Endothelial cell of umbilical vein (primary cell): ENCODE measurements around the gene NSFL1C. TPM values are rescaled to one million over a fixed set of nuclear protein-coding genes. Genes with fewer than 3 reads are reported as not detected.

ENCODE experiments used
- Bru-seq: library from RNA; stranded (reverse); fragments of 400-500 nt; gene quantifications from one replicate; lab custom pipeline; 2021; lab: Mats Ljungman, UMichigan
- BruChase-seq, 2 experiments: library from RNA; stranded (reverse); fragments of 400-500 nt; gene quantifications; one replicate each; lab custom pipeline; 2021; lab: Mats Ljungman, UMichigan
- BruUV-seq: library from RNA; stranded (reverse); fragments of 400-500 nt; replicated peaks from 2 replicates; lab custom pipeline; 2021; lab: Mats Ljungman, UMichigan
- CTCF ChIA-PET: fragments of 300-600, 350-600 bp; sonication (Branson Sonifier 250); formaldehyde crosslinking; loops from one replicate; lab custom pipeline; 2021; ENCODE audit warnings: antibody characterized with exemption, inconsistent platforms; lab: Charles Lee
- POLR2A ChIA-PET: fragments of 300-600, 350-600 bp; sonication (Branson Sonifier 250); formaldehyde crosslinking; loops from one replicate; lab custom pipeline; 2021; ENCODE audit warnings: antibody characterized with exemption, inconsistent platforms; lab: Charles Lee
- DNase-seq: peaks from one replicate; pipeline ENCODE4 v3.0.0-alpha.2; 2011; ENCODE audit warnings: low read depth, low spot score
- FAIRE-seq: peaks from 2 replicates; lab custom pipeline; 2011; peaks lifted over from hg19 to GRCh38; lab: Jason Lieb, UNC
- H2AFZ ChIP-seq: 2 replicates; pipeline ENCODE4 v1.6.0; 2012; ENCODE audit warnings: low read depth, low read length, control low read depth, inconsistent platforms
- H3K27ac ChIP-seq: 2 replicates; pipeline ENCODE4 v1.5.1; 2011; ENCODE audit warnings: low read depth, mild to moderate bottlenecking, control low read depth, low read length, moderate library complexity; ENCODE audit not compliant: insufficient read depth
- H3K27me3 ChIP-seq, 2 experiments: 2 replicates each; pipeline versions ENCODE4 v1.6.0 to v1.6.1; 2011; ENCODE audit warnings: low read length in 2 of 2, mixed read lengths in 1 of 2; ENCODE audit not compliant: control insufficient read depth in 2 of 2, insufficient read depth in 2 of 2
- H3K36me3 ChIP-seq, 2 experiments: 2 replicates in 1 of 2; 3 replicates in 1 of 2; pipeline ENCODE4 v1.5.1; 2011; ENCODE audit warnings: low read length in 2 of 2, mild to moderate bottlenecking in 1 of 2, moderate library complexity in 1 of 2; ENCODE audit not compliant: control insufficient read depth in 2 of 2, insufficient read depth in 2 of 2; ENCODE audit errors: extremely low read depth in 1 of 2
- H3K4me1 ChIP-seq: 3 replicates; pipeline ENCODE4 v1.5.1; 2011; ENCODE audit warnings: mild to moderate bottlenecking, low read length; ENCODE audit not compliant: control insufficient read depth, insufficient read depth; ENCODE audit errors: extremely low read depth
- H3K4me2 ChIP-seq: 2 replicates; pipeline ENCODE4 v1.6.1; 2011; ENCODE audit warnings: low read length, control low read depth, mixed read lengths; ENCODE audit not compliant: insufficient read depth
- H3K4me3 ChIP-seq, 3 experiments: fragments of 200-600 bp in 1 of 3; sonication (generic), shearing (Covaris generic) in 1 of 3; replicated peaks in 1 of 3; 2 replicates each; pipeline ENCODE4 v1.5.1; 2011 to 2016; ENCODE audit warnings: control low read depth in 3 of 3, low read length in 3 of 3, mild to moderate bottlenecking in 2 of 3, inconsistent platforms in 1 of 3, low read depth in 1 of 3, moderate library complexity in 1 of 3; ENCODE audit not compliant: insufficient read depth in 1 of 3
- H3K79me2 ChIP-seq: 2 replicates; pipeline ENCODE4 v1.6.0; 2012; ENCODE audit warnings: low read length, inconsistent platforms; ENCODE audit not compliant: control insufficient read depth, insufficient read depth
- H3K9ac ChIP-seq: replicated peaks from 2 replicates; pipeline ENCODE3; 2011; ENCODE audit warnings: low read length, control low read depth; ENCODE audit not compliant: insufficient read depth; ENCODE audit errors: extremely low read depth
- H3K9me1 ChIP-seq: replicated peaks from 3 replicates; pipeline ENCODE4 v1.6.0; 2011; ENCODE audit warnings: mild to moderate bottlenecking, low read length; ENCODE audit not compliant: control insufficient read depth, insufficient read depth; ENCODE audit errors: extremely low read depth
- H3K9me3 ChIP-seq: replicated peaks from 2 replicates; pipeline ENCODE4 v1.5.1; 2012; ENCODE audit warnings: low read length, inconsistent platforms; ENCODE audit not compliant: control insufficient read depth, insufficient read depth
- H4K20me1 ChIP-seq: replicated peaks from 2 replicates; pipeline ENCODE3; 2011; ENCODE audit warnings: mild to moderate bottlenecking, low read length; ENCODE audit not compliant: control insufficient read depth, insufficient read depth; ENCODE audit errors: extremely low read depth
- EZH2 ChIP-seq: IDR thresholded peaks from 2 replicates; pipeline ENCODE4 v1.6.1; 2012; ENCODE audit warnings: borderline replicate concordance, low read depth, mild to moderate bottlenecking, moderate library complexity, low read length, inconsistent platforms; ENCODE audit not compliant: severe bottlenecking
- FOS ChIP-seq: IDR thresholded peaks from 2 replicates; pipeline ENCODE4 v1.6.1; 2011; ENCODE audit warnings: mild to moderate bottlenecking, low read length, moderate library complexity, borderline replicate concordance; ENCODE audit not compliant: insufficient read depth
- GATA2 ChIP-seq: IDR thresholded peaks from 2 replicates; pipeline ENCODE4 v1.7.0; 2011; ENCODE audit warnings: low read depth, mild to moderate bottlenecking, moderate library complexity, mixed read lengths, low read length; ENCODE audit not compliant: insufficient read length, insufficient read depth
- JUN ChIP-seq: IDR thresholded peaks from 2 replicates; pipeline ENCODE4 v1.6.1; 2011; ENCODE audit warnings: borderline replicate concordance, low read depth; ENCODE audit not compliant: insufficient read length, insufficient read depth
- MYC ChIP-seq: IDR thresholded peaks from one replicate; pipeline ENCODE4 v1.6.1; 2011; ENCODE audit warnings: mild to moderate bottlenecking, low read depth, low read length
- POLR2A ChIP-seq: IDR thresholded peaks from 2 replicates; pipeline ENCODE4 v1.6.1; 2012; ENCODE audit warnings: low read depth, mild to moderate bottlenecking, control low read depth, low read length
- POLR2AphosphoS5 ChIP-seq: IDR thresholded peaks from 2 replicates; pipeline ENCODE4 v1.6.1; 2012; ENCODE audit warnings: low read depth, mild to moderate bottlenecking, control low read depth, low read length, moderate library complexity; ENCODE audit not compliant: insufficient read depth
- dilution Hi-C: fragments of 300-500 bp; cut with MboI; formaldehyde crosslinking; loops from one replicate; pipeline ENCODE4 v1.15.0; 2019; ENCODE audit warnings: low sequenced_read_pairs; ENCODE audit not compliant: extremely low pct_ligation_motif_present
- intact Hi-C: fragments of 100-400 bp; cut with micrococcal nuclease; formaldehyde crosslinking; loops from one replicate; pipeline ENCODE4 v1.10.0; 2022
- long read RNA-seq: library from polyadenylated mRNA; stranded (forward); transcript quantifications from one replicate; pipeline ENCODE4 v2.0.0, GENCODE V29; 2021
- polyA minus RNA-seq, 3 experiments: library from RNA; depleted of rRNA, polyadenylated mRNA; stranded (reverse); fragments of >200 nt; gene quantifications; 1 replicate in 1 of 3; 2 replicates in 2 of 3; pipeline ENCODE4 v1.2.3, GENCODE V29; 2011
- polyA plus RNA-seq, 4 experiments: library from polyadenylated mRNA; depleted of rRNA in 3 of 4; stranded (reverse) in 3 of 4; unstranded in 1 of 4; fragments of >200 nt; gene quantifications; 2 replicates each; pipeline versions ENCODE4 v1.2.1 to v1.2.3, GENCODE V29; 2011 to 2012; ENCODE audit warnings: missing spikeins in 1 of 4
- total RNA-seq: library from RNA; stranded (reverse); gene quantifications from 2 replicates; pipeline ENCODE4 v1.2.3, GENCODE V29; 2021
- TF ChIP-seq, protein P1 (sequence below): IDR thresholded peaks from 2 replicates; pipeline ENCODE4 v1.6.1; 2011; ENCODE audit not compliant: insufficient read depth, insufficient read length
- TF ChIP-seq, protein P2 (sequence below), 2 donors: IDR thresholded peaks; 1 replicate in 1 of 2; 2 replicates in 1 of 2; pipeline ENCODE4 v1.5.1; 2011; ENCODE audit warnings: low read length in 2 of 2, mild to moderate bottlenecking in 2 of 2, moderate library complexity in 2 of 2, control low read depth in 1 of 2, inconsistent platforms in 1 of 2, low read depth in 1 of 2; ENCODE audit not compliant: insufficient read depth in 1 of 2; ENCODE audit errors: extremely low read depth in 1 of 2

Gene NSFL1C
- total RNA-seq (95.7 and 107 TPM in 2 replicates), polyA plus RNA-seq (26.0 and 27.3 TPM in 2 replicates), polyA minus RNA-seq (37.1 and 37.5 TPM in 2 replicates), Bru-seq, nascent RNA (percentile 90 among the genes with signal in this experiment), BruChase-seq, experiment 1, labeled RNA remaining after a 6-hour chase (percentile 85 among the genes with signal in this experiment), BruChase-seq, experiment 2, labeled RNA remaining after a 2-hour chase (percentile 81 among the genes with signal in this experiment)
- polyA plus RNA-seq (2011; cell fraction: cytosol; rRNA removed): 30.0 and 35.5 TPM in 2 replicates
- 70.9 and 78.9 TPM in 2 replicates for polyA plus RNA-seq (2011; cell fraction: nucleus; rRNA removed)
- polyA plus RNA-seq (2012): 88.1 and 119 TPM in 2 replicates
- polyA minus RNA-seq (2011; cell fraction: cytosol; rRNA and poly(A)+ RNA removed): 10.5 TPM
- 64.1 and 74.2 TPM in 2 replicates for polyA minus RNA-seq (2011; cell fraction: nucleus; rRNA and poly(A)+ RNA removed)
- long read RNA-seq, transcript NSFL1C-201 (9 exons, 3,568 nt): major isoform, 244 of 287 reads
- long read RNA-seq, partial matches to known transcripts: 8 of 287 reads
- long read RNA-seq, other reads (novel, unspliced or antisense): 28 of 287 reads

DNA sequence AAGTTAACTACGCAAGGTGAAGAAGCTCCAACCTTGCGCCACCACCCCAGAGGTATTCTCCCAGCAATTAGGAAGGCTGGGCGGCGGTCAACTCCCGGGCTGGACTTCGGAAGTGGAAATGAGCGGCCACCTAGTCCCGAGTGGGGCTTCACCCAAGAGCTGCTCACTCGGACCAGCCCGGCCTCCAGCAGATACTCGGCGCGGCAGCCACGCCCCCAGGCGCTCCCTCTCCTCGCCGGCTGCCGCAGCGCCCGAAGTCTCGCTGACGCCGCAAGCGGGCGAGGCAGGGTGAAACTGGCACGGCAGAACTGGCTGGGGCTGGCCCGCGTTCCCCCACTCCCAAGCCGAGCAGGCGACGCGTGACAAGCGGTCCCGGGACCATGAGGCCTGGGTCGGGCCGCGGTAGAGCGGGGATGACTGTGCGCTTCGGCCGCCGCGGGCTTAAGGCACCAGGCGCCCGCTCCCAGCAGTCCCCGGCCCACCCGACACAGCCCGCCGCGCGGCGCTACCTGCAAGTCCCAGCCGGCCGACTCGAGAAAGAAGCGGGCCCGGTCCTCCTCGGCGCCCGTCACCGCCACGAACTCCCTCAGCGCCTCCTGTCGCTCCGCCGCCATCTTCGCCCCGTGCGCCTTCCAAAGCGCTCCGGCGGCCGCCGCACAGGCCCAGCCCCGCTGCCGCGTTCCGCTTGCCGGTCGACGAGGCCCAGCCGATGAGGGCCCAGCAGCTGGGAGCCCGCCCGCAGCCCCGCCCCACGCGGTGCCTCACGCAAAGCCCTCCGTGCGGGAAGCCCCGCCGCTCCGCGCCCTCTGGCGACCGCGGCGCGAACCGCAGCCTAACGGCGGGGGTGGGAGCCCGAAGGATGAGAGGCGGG lies at the start of gene NSFL1C:
TSS of gene NSFL1C (minus strand) at position 639 of the 871 bp plus-strand sequence. CDS start at position 614, 25 bp downstream.
- Histone ChIP-seq H3K9ac (peak within 1 kb of the TSS; percentile 97), H3K79me2 (peaks cover 45% of the 10 kb centered on the region), H4K20me1 (peaks cover 4% of the 10 kb centered on the region), H3K4me3 (peak within 1 kb of the TSS; percentile 51 to 95 (median 75)), H3K4me1 (peaks cover 35% of the 10 kb centered on the region), H3K36me3 (peaks cover 2 to 5% of the 10 kb centered on the region in 2 experiments), H3K27me3 (no peaks in the 10 kb centered on the region), H3K27ac (peak within 1 kb of the TSS; percentile 78), H3K9me3 (no peaks in the 10 kb centered on the region), H2AFZ (peak within 1 kb of the TSS; percentile 91), H3K4me2 (peak within 1 kb of the TSS; percentile 91), H3K9me1 (no peaks in the 10 kb centered on the region)
- FAIRE-seq (peak; percentile 83), DNase-seq (peak; percentile 94)
- dilution Hi-C loops: no loop called here
- TF ChIP-seq POLR2A (peak; percentile 76), POLR2AphosphoS5 (peak; percentile 92), MYC (no peak), EZH2 (peak; percentile 47), JUN (no peak), GATA2 (no peak), FOS (peak; percentile 6)
- TF ChIP-seq, protein P1, sequence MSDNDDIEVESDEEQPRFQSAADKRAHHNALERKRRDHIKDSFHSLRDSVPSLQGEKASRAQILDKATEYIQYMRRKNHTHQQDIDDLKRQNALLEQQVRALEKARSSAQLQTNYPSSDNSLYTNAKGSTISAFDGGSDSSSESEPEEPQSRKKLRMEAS: no peak
- TF ChIP-seq, protein P2, sequence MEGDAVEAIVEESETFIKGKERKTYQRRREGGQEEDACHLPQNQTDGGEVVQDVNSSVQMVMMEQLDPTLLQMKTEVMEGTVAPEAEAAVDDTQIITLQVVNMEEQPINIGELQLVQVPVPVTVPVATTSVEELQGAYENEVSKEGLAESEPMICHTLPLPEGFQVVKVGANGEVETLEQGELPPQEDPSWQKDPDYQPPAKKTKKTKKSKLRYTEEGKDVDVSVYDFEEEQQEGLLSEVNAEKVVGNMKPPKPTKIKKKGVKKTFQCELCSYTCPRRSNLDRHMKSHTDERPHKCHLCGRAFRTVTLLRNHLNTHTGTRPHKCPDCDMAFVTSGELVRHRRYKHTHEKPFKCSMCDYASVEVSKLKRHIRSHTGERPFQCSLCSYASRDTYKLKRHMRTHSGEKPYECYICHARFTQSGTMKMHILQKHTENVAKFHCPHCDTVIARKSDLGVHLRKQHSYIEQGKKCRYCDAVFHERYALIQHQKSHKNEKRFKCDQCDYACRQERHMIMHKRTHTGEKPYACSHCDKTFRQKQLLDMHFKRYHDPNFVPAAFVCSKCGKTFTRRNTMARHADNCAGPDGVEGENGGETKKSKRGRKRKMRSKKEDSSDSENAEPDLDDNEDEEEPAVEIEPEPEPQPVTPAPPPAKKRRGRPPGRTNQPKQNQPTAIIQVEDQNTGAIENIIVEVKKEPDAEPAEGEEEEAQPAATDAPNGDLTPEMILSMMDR (IDR thresholded peaks at IDR 0.05; ENCODE audit: extremely low read depth in 1 of 2, insufficient read depth in 1 of 2, low read depth in 1 of 2, low read length in 2 of 2): peak; percentile 69 to 91
- intact Hi-C loops: loop anchor here (1.0 to 2.0 kb wide), 6 partner anchors 32 to 348 kb away; partner anchors contain the start of genes FKBP1A and PSMF1
- ChIA-PET CTCF (interaction anchor here (0.7 to 14.3 kb wide), 32 partner anchors 8 to 336 kb away, joined by 3 to 229 read pairs (median 5); partner anchors contain the start of gene SIRPB2), POLR2A (no interaction called here)
- BruUV-seq: no TSS peak
